Measurements from ENCODE around the gene CYTH4. TPM values are rescaled to one million over a fixed set of nuclear protein-coding genes. Genes with fewer than 3 reads are reported as not detected.

The CYTH4 gene
- total RNA-seq, 2 donors from 2014 or later: 50.8 to 78.0 TPM

DNA sequence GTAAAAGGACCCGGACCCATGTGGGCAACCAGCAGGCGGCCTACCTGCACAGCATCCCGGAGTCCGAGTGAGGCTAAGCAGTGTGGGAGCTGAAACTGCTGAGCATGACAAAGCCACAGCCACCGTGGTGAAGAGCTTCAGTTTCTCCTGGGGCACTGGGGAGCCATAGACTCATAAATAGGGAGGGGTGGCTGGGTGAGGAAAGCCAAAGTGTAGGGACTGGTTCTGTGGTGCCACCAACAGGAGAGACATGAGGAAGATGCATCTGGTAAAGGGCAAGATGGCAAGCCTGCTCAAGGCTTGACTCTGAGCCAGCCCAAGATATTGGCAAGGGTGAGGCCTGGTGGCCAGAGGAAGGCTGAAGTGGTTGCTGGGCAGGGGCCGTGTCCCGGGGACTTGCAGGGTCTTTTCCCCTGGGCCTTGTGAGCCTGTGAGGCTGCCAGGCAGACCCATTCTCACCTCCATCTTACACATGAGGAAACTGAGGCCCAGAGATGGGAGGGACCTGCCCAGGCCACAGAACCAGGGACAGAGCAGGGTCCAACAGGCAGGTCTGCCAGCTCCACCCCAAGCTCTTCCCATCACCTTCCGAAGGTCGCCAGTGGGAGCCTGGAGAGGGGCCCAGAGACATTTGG lies 30.4 kb downstream of the CYTH4 start:
- H3K4me1 ChIP-seq (ENCODE audit: control insufficient read depth in 1 of 2, low read depth in 2 of 2): peaks cover 9 to 10% of the 10 kb centered on the region in 2 donors
- no peaks in the 10 kb centered on the region for H3K36me3 ChIP-seq
- DNase-seq (ENCODE audit: low spot score) (no peak), ATAC-seq (ENCODE audit: insufficient number of reproducible peaks, low FRiP score, low read depth) (no peak)
- H3K27ac ChIP-seq: no peak overlapping the region
- H3K27me3 ChIP-seq (replicated peaks; ENCODE audit: insufficient read depth): no peaks in the 10 kb centered on the region
- H3K4me3 ChIP-seq: no peak overlapping the region
- no peaks in the 10 kb centered on the region for H3K9me3 ChIP-seq
- TF ChIP-seq, protein P1, sequence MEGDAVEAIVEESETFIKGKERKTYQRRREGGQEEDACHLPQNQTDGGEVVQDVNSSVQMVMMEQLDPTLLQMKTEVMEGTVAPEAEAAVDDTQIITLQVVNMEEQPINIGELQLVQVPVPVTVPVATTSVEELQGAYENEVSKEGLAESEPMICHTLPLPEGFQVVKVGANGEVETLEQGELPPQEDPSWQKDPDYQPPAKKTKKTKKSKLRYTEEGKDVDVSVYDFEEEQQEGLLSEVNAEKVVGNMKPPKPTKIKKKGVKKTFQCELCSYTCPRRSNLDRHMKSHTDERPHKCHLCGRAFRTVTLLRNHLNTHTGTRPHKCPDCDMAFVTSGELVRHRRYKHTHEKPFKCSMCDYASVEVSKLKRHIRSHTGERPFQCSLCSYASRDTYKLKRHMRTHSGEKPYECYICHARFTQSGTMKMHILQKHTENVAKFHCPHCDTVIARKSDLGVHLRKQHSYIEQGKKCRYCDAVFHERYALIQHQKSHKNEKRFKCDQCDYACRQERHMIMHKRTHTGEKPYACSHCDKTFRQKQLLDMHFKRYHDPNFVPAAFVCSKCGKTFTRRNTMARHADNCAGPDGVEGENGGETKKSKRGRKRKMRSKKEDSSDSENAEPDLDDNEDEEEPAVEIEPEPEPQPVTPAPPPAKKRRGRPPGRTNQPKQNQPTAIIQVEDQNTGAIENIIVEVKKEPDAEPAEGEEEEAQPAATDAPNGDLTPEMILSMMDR (IDR thresholded peaks at IDR 0.05): no peak

- TF ChIP-seq, protein P1 (IDR thresholded peaks at IDR 0.05): no peak
- no peaks in the 10 kb centered on the region for H3K27me3 ChIP-seq (replicated peaks; ENCODE audit: insufficient read depth)
- DNase-seq (ENCODE audit: low spot score): no peak
Measured at GRCh38 chr22:37313376-37314314, 31.3 kb downstream of the CYTH4 start.

DNA sequence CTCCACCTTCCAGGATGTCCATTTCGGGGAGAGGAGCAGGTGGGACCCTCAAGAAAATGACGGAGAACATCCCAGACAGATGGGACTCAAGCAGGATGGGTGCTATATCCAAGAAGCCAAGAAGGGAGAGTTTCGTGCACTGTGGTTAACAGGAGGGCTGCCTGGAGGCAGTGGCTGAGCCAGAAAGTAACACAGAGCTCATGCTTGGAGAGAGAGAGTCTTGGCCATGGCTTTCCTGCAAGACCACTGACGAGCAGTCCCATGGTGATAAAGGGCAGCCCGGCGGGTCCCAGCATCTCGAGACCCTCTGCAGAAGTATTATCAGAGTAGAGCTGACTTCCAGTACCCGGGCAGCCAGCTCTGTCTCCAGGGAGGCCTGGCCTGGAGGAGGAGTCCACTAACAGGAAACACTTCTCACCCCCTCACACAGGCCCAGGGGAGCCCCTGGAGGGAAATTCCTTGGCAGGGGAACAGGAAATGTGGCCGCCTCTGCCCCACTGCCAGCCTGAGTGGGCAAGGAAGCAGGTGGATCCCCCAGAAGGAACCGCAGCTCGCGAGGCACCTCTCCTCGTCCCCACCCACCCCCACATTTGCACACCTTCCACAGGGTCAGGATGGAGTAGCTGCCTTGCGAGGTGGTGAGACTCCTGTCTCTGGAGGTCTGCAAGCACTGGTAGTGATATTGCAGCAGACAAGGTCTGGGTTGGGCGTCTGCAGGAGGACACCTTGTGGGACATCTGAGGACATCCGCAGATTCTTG lies 32.2 kb downstream of the CYTH4 start:
- peaks cover 0 to under 1% of the 10 kb centered on the region in 2 donors for H3K4me1 ChIP-seq (ENCODE audit: control insufficient read depth in 1 of 2, low read depth in 2 of 2)
- ATAC-seq (ENCODE audit: insufficient number of reproducible peaks, low FRiP score, low read depth): no peak
- no peaks in the 10 kb centered on the region for H3K9me3 ChIP-seq
- no peak overlapping the region for H3K4me3 ChIP-seq
- TF ChIP-seq, protein P1 (IDR thresholded peaks at IDR 0.05): no peak
- no peaks in the 10 kb centered on the region for H3K27me3 ChIP-seq (replicated peaks; ENCODE audit: insufficient read depth)
- no peak overlapping the region for H3K27ac ChIP-seq
- no peaks in the 10 kb centered on the region for H3K36me3 ChIP-seq
- DNase-seq (ENCODE audit: low spot score): no peak

More at GRCh38 chr22:37313376-37314314, 31.3 kb downstream of the CYTH4 start:
- H3K9me3 ChIP-seq: no peaks in the 10 kb centered on the region
- H3K27ac ChIP-seq: no peak overlapping the region
- H3K36me3 ChIP-seq: no peaks in the 10 kb centered on the region
- H3K4me3 ChIP-seq: no peak overlapping the region
- ATAC-seq (ENCODE audit: insufficient number of reproducible peaks, low FRiP score, low read depth): no peak
- peaks cover under 1 to 5% of the 10 kb centered on the region in 2 donors for H3K4me1 ChIP-seq (ENCODE audit: control insufficient read depth in 1 of 2, low read depth in 2 of 2)

DNA sequence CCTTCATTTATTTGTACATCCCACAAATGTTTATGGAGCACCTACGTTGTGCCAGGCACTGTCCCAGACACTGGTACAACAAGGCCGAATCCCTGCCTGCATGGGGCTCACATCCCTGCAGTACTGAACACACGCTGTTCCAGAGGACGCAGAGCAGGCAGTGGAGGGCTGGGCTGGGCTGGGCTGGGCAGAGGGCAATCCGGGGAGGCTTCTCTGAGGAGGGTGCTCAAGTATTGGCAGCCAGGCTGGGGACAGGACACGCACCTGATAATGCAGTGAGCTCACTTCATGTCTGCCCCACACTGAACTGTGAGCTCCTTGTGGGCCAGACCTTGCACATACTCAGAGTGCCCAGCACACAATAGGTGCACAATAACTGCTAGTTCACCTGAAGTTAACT lies 34.1 kb downstream of the CYTH4 start:
- TF ChIP-seq, protein P1 (IDR thresholded peaks at IDR 0.05): no peak
- Histone ChIP-seq H3K4me3 (no peak overlapping the region), H3K36me3 (no peaks in the 10 kb centered on the region), H3K4me1 (ENCODE audit: control insufficient read depth in 1 of 2, low read depth in 2 of 2) (no peaks in the 10 kb centered on the region), H3K9me3 (no peaks in the 10 kb centered on the region), H3K27me3 (replicated peaks; ENCODE audit: insufficient read depth) (no peaks in the 10 kb centered on the region), H3K27ac (no peak overlapping the region)
- DNase-seq (ENCODE audit: low spot score) (no peak), ATAC-seq (ENCODE audit: insufficient number of reproducible peaks, low FRiP score, low read depth) (no peak)

Data from thoracic aorta (tissue), 2 donors.